GF-D8 (cell line): ENCODE results near the gene DNMT1.

Experiments
- DNase-seq: peaks from one replicate; lab custom pipeline; 2025; lab: John Stamatoyannopoulos, UW

DNMT1 gene

GRCh38 chr19:10138879-10139795, 55.6 kb downstream of the DNMT1 start:
- DNase-seq: no peak

DNA sequence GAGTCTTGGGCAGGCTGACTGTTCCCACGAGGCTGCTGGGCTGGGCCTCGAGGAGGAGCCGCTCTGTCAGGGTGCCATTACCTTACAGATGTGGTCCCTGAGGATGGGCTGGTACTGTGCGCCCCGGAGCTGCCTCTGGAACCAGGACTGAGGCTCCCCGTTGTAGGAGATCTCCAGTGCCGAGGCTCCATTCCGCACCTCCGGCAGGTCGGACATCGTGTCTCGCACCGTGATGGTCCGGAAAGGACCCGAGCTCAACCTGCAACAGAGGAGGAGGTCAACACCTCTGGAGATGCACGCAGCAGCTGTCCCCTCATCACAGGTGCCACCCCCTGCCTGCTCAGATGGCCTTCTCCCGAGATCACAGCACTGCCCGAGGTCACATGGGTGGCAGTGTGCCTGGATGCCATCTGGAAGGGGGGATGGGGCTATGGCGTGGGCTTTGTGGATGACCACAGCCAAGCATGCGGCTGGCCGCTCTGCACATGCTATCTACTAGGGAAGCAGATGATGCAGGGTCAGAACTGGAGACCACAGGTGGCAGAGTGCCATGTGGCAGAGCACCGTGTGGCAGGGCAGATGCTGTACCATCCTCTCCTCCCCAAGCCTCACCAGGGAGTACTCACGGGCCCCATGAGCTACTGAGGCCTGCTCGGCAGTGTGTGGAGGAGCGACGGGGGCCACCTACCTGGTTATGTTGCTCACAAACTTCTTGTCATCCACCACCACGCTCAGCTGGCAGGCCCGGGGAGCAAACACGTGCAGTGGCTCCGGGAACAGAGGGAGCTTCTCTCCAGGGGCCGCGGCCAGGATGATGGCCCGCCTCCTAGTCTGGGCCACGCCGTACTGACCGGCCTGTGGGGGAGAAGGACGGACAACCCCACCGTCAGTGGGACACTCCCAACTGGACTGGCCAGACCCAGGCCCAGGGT, 56.7 kb downstream of the DNMT1 start:
- no peak for DNase-seq

DNA sequence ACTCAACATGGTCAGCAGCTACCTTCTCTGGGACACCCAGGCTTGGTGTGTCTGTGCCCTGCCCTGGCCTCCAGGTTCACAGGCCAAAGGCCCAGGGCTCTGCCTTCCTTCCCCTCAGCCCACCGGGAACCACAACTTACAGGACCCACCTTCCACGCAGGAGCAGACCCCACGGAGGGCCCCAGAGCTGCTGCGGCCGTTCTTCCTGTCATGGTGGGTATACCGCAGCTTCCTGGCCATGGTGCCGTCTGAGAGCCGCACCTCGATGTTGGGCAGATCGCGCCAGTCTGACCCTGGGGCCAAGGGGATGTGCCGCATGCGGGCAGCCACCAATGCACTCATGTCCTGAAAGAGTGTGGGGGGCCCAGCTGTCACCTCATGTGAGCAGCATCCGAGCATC, 57.8 kb downstream of the DNMT1 start:
- no peak for DNase-seq

- DNase-seq: no peak
Observed at GRCh38 chr19:10135551-10136334, 59.0 kb downstream of the DNMT1 start.

DNA sequence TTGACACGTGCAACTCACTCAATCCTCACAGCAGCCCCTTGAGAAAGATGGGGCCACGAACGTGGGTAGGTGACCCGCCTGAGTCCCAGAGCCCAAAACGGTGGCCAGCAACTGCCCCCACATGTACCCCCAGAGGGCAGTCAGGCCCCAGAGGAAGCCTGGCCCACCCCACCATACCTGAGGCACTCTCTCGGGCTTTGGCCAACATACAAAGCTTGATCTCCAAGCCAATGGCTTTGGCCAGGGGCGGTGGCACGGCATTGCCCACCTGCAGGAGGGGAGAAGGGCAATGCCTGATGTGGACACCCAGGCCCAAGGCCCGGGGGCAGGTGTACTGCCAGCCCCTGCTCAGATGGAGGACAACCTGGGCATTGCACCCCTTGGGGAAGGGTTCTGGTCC, 60.7 kb downstream of the DNMT1 start:
- DNase-seq: no peak

DNA sequence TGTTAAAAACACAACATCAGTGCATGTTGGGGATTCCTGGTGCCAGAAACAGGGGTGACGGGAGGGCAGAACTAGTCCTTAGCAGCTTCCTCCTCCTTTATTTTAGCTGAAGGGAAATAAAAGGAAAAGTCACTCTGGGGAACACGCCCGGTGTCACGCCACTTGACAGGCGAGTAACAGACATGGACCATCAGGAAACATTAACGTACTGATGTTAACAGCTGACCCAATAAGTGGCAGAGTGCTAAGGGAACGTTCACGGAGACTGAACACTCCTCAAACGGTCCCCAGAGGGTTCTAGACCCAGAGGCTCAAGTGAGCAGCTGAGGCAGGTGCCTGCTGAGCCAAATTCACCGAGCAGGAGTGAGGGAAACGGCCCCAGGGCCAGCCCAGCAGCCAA, 61.2 kb downstream of the DNMT1 start:
- DNase-seq: no peak

- DNase-seq: no peak
Observed at GRCh38 chr19:10132905-10133304, 61.8 kb downstream of the DNMT1 start.

DNA sequence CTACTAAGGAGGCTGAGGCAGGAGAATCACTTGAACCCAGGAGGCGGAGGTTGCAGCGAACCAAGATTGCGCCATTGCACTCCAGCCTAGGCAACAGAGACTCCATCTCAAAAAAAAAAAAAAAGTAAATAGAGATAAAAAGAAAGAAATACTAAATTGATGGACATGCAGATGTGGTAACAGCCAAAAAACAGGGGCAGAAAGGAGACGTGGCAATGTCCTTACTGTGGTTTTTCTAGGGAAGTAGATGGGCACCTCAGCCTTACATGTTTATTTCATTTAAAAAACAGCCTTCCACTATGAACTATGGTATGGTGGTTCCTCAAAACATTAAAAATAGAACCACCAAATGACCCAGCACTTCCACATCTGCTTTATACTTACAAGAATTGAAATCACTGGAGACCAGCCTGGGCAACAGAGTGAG, 68.5 kb downstream of the DNMT1 start:
- DNase-seq: peak; percentile 14

- DNase-seq: no peak
Observed at GRCh38 chr19:10124429-10124828, 70.3 kb downstream of the DNMT1 start.

- DNase-seq: no peak
Observed at GRCh38 chr19:10122045-10122444, 72.7 kb downstream of the DNMT1 start.

GRCh38 chr19:10120538-10121189, 74.1 kb downstream of the DNMT1 start:
- no peak for DNase-seq

DNA sequence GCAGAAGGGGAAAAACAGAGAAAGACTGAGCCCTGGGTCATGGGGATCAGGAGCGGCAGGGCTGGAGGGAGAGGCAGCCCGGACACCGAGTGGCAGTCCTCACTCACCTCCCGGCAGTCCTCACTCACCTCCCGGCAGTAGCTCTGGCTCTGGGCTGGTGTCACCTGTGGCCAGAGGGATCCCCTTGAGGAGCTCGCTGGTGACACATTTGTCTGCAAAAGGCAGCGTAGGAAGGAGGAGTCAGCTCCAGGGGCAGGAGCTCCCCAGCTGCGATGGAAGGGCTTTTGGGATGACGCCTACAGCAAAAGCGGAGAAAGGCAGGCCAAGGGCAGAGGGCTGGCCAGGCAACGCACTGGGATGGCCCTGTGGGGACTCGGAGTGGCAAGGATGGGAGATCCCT, 75.8 kb downstream of the DNMT1 start:
- no peak for DNase-seq

GRCh38 chr19:10116866-10117616, 77.7 kb downstream of the DNMT1 start:
- no peak for DNase-seq

DNA sequence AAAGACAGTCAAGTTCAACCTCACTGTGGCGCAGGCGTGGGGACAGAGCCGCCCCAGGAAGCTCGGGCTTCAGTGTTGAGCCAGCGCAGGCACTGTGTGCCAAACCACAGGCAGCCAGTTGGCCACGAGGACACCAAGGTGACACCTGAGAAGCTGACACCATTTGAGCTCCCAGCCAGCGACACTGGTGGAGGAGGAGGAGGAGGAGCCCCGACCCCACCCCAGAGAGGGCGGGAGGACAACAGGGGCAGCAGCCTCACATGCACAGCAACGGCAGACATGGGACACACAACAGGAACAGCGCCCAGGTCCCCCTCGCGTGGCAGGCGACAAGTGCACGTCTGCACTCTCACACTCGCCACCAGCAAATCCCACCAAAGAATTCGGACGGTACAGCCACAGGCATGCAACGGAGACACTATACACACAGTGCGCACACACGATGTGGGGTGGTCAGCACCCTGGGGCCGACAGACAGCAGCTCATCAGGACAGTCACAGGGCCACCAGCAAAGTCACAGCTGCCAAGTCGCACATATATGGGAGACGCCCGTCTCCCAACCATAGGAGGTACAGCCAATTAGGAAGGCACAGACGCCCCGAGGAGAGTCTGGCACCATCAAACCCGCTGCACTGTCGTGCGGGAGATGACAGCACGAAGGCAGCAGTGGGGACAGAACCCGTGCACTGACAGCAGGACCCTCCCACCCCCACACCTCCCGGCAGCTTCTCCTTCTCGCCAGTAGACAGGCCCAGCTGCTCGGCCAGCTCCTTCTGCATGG, 78.5 kb downstream of the DNMT1 start:
- DNase-seq: no peak

- no peak for DNase-seq
Observed at GRCh38 chr19:10115392-10116084, 79.2 kb downstream of the DNMT1 start.

DNA sequence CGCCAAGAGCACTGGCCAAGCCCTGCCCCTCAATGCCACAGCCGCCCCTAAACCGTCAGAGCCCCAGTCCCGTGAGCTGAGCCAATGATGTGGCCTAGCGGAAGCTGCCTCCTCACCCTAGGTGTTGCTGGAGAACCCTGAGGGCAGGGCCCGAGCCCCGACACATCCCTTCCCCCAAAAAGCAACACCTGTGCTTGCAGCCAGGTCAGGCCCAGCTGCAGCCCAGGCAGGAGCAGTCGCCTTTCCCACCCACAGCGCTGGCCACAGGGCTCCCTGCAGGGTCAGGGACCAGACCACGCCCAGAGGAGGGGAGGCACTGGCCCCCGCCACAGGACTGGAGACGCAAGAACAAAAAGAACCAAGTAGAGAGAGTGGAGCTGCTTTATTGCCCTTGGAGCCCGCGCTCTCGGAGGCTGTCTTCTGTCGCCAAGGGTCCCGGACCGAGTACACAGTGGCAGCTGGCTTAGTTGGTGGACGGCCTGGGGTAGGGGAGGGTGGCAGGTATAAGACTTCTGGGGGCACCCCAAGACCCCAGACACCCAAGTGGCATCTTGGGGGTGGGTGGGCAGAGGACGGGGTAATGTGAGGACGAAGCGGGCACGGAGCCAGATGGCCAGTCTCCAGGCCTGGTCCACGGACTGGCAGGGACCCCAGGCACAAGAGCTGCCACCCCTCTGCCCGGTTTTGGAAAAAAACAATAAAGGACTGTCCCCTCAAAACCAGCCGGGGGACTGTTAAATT, 79.9 kb downstream of the DNMT1 start:
- DNase-seq: no peak

DNA sequence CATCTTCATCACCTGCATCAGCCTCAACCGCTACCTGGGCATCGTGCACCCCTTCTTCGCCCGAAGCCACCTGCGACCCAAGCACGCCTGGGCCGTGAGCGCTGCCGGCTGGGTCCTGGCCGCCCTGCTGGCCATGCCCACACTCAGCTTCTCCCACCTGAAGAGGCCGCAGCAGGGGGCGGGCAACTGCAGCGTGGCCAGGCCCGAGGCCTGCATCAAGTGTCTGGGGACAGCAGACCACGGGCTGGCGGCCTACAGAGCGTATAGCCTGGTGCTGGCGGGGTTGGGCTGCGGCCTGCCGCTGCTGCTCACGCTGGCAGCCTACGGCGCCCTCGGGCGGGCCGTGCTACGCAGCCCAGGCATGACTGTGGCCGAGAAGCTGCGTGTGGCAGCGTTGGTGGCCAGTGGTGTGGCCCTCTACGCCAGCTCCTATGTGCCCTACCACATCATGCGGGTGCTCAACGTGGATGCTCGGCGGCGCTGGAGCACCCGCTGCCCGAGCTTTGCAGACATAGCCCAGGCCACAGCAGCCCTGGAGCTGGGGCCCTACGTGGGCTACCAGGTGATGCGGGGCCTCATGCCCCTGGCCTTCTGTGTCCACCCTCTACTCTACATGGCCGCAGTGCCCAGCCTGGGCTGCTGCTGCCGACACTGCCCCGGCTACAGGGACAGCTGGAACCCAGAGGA, 80.6 kb downstream of the DNMT1 start:
- no peak for DNase-seq

GRCh38 chr19:10113592-10113963, 81.2 kb downstream of the DNMT1 start:
- no peak for DNase-seq
